ENCODE measurements around the gene KRTAP5-10.
"Not testable (repeated sequence)": the region's sequence is repeated elsewhere in the genome, so short reads cannot be mapped to it uniquely, and the experiment has no call there.

Gene KRTAP5-10

GRCh38 chr11:71568704-71569349 lies 3.5 kb downstream of the KRTAP5-10 start:
- ATAC-seq (replicated peaks) (no peak), DNase-seq (no peak)

GRCh38 chr11:71571101-71571850 lies 5.9 kb downstream of the KRTAP5-10 start:
- ATAC-seq (replicated peaks); H3K36me3 Mint-ChIP-seq (ENCODE audit: insufficient read depth); H3K9me3 Mint-ChIP-seq; H3K4me3 Mint-ChIP-seq; DNase-seq; H3K4me1 Mint-ChIP-seq (ENCODE audit: low read depth in 2 of 2); H3K27ac Mint-ChIP-seq: not testable (repeated sequence)
- peaks cover 19 to 29% of the 10 kb centered on the region in 2 donors for H3K27me3 Mint-ChIP-seq

More at GRCh38 chr11:71568704-71569349, 3.5 kb downstream of the KRTAP5-10 start:
- Mint-ChIP-seq H3K4me3 (no peak overlapping the region), H3K27me3 (peaks cover 36 to 44% of the 10 kb centered on the region in 2 donors), H3K27ac (no peak overlapping the region), H3K4me1 (ENCODE audit: low read depth in 2 of 2) (peaks cover 0 to 2% of the 10 kb centered on the region in 2 donors), H3K36me3 (ENCODE audit: insufficient read depth) (no peaks in the 10 kb centered on the region), H3K9me3 (no peaks in the 10 kb centered on the region)

- Mint-ChIP-seq H3K9me3 (no peaks in the 10 kb centered on the region), H3K27ac (no peak overlapping the region)
Measured at GRCh38 chr11:71572811-71573210, 7.4 kb downstream of the KRTAP5-10 start.

GRCh38 chr11:71574418-71574817 lies 9.1 kb downstream of the KRTAP5-10 start:
- ATAC-seq (replicated peaks) (no peak), DNase-seq (no peak)
- Mint-ChIP-seq H3K27me3 (peaks cover 6 to 17% of the 10 kb centered on the region in 2 donors), H3K4me3 (no peak overlapping the region), H3K27ac (no peak overlapping the region), H3K4me1 (ENCODE audit: low read depth in 2 of 2) (no peaks in the 10 kb centered on the region), H3K9me3 (no peaks in the 10 kb centered on the region), H3K36me3 (ENCODE audit: insufficient read depth) (no peaks in the 10 kb centered on the region)

More at GRCh38 chr11:71572811-71573210, 7.4 kb downstream of the KRTAP5-10 start:
- H3K4me3 Mint-ChIP-seq = no peak overlapping the region
- no peaks in the 10 kb centered on the region for H3K4me1 Mint-ChIP-seq (ENCODE audit: low read depth in 2 of 2)
- ATAC-seq (replicated peaks) (no peak), DNase-seq (no peak)
- H3K27me3 Mint-ChIP-seq = peaks cover 6 to 17% of the 10 kb centered on the region in 2 donors
- H3K36me3 Mint-ChIP-seq (ENCODE audit: insufficient read depth) = no peaks in the 10 kb centered on the region

- Mint-ChIP-seq H3K27ac (no peak overlapping the region), H3K4me3 (no peak overlapping the region), H3K27me3 (peaks cover 11 to 20% of the 10 kb centered on the region in 2 donors), H3K4me1 (ENCODE audit: low read depth in 2 of 2) (peaks cover 0 to 2% of the 10 kb centered on the region in 2 donors), H3K9me3 (no peaks in the 10 kb centered on the region), H3K36me3 (ENCODE audit: insufficient read depth) (no peaks in the 10 kb centered on the region)
- DNase-seq = no peak
- no peak for ATAC-seq (replicated peaks)
Measured at GRCh38 chr11:71575723-71576424, 10.5 kb downstream of the KRTAP5-10 start.

GRCh38 chr11:71576688-71577465 lies 11.5 kb downstream of the KRTAP5-10 start:
- DNase-seq; H3K4me3 Mint-ChIP-seq; ATAC-seq (replicated peaks); H3K36me3 Mint-ChIP-seq (ENCODE audit: insufficient read depth); H3K4me1 Mint-ChIP-seq (ENCODE audit: low read depth in 2 of 2); H3K27ac Mint-ChIP-seq; H3K9me3 Mint-ChIP-seq: not testable (repeated sequence)
- peaks cover 20 to 26% of the 10 kb centered on the region in 2 donors for H3K27me3 Mint-ChIP-seq

- no peaks in the 10 kb centered on the region for H3K36me3 Mint-ChIP-seq (ENCODE audit: insufficient read depth)
- no peaks in the 10 kb centered on the region for H3K9me3 Mint-ChIP-seq
- no peak overlapping the region for H3K4me3 Mint-ChIP-seq
- H3K27ac Mint-ChIP-seq = no peak overlapping the region
- DNase-seq (no peak), ATAC-seq (replicated peaks) (no peak)
- peaks cover 25 to 32% of the 10 kb centered on the region in 2 donors for H3K27me3 Mint-ChIP-seq
- H3K4me1 Mint-ChIP-seq (ENCODE audit: low read depth in 2 of 2) = peaks cover 0 to 2% of the 10 kb centered on the region in 2 donors
Measured at GRCh38 chr11:71577469-71578004, 12.2 kb downstream of the KRTAP5-10 start.

GRCh38 chr11:71579513-71579912 lies 14.2 kb downstream of the KRTAP5-10 start:
- H3K4me3 Mint-ChIP-seq; H3K9me3 Mint-ChIP-seq; H3K4me1 Mint-ChIP-seq (ENCODE audit: low read depth in 2 of 2); H3K27ac Mint-ChIP-seq; ATAC-seq (replicated peaks); H3K36me3 Mint-ChIP-seq (ENCODE audit: insufficient read depth); DNase-seq: not testable (repeated sequence)
- peaks cover 42 to 51% of the 10 kb centered on the region in 2 donors for H3K27me3 Mint-ChIP-seq

GRCh38 chr11:71580057-71581003 lies 15.0 kb downstream of the KRTAP5-10 start:
- peak in 1 of 3 experiments; percentile 18 for DNase-seq
- H3K27me3 Mint-ChIP-seq = peaks cover 49 to 60% of the 10 kb centered on the region in 2 donors
- H3K9me3 Mint-ChIP-seq = no peaks in the 10 kb centered on the region
- no peaks in the 10 kb centered on the region for H3K36me3 Mint-ChIP-seq (ENCODE audit: insufficient read depth)
- no peak for ATAC-seq (replicated peaks)
- H3K4me3 Mint-ChIP-seq = no peak overlapping the region
- H3K4me1 Mint-ChIP-seq (ENCODE audit: low read depth in 2 of 2) = peaks cover 0 to 2% of the 10 kb centered on the region in 2 donors
- H3K27ac Mint-ChIP-seq = no peak overlapping the region

- Mint-ChIP-seq H3K4me3 (no peak overlapping the region), H3K27me3 (peaks cover 50 to 67% of the 10 kb centered on the region in 2 donors), H3K36me3 (ENCODE audit: insufficient read depth) (no peaks in the 10 kb centered on the region), H3K27ac (no peak overlapping the region), H3K9me3 (no peaks in the 10 kb centered on the region), H3K4me1 (ENCODE audit: low read depth in 2 of 2) (peaks cover 0 to 2% of the 10 kb centered on the region in 2 donors)
- no peak for DNase-seq
- ATAC-seq (replicated peaks) = no peak
Measured at GRCh38 chr11:71581826-71582225, 16.5 kb downstream of the KRTAP5-10 start.

GRCh38 chr11:71582309-71582895 lies 17.0 kb downstream of the KRTAP5-10 start, which contains the start of gene KRTAP5-11:
Gene KRTAP5-11, minus strand, starts transcription at chr11:71582875. Its CDS starts 38 bp downstream, at chr11:71582837.
- Mint-ChIP-seq H3K36me3 (ENCODE audit: insufficient read depth) (no peaks in the 10 kb centered on the region), H3K27ac (no peak within 1 kb of the TSS), H3K4me1 (ENCODE audit: low read depth in 2 of 2) (peaks cover 0 to 2% of the 10 kb centered on the region in 2 donors), H3K4me3 (no peak within 1 kb of the TSS), H3K27me3 (peaks cover 50 to 73% of the 10 kb centered on the region in 2 donors), H3K9me3 (no peaks in the 10 kb centered on the region)
- DNase-seq (no peak), ATAC-seq (replicated peaks) (no peak)
